HG03378 (cell line): Measurements from ENCODE around the gene RASGRP2.

ENCODE experiments used
- ATAC-seq: cut with Tn5 transposase; IDR thresholded peaks from one replicate; pipeline ENCODE4 v1.9.1; 2021; ENCODE audit warnings: mild to moderate bottlenecking, moderate library complexity; ENCODE audit not compliant: unreplicated experiment

Gene RASGRP2

GRCh38 chr11:64698427-64698826 lies 45.5 kb downstream of the RASGRP2 start:
- no peak for ATAC-seq

GRCh38 chr11:64697663-64698375 lies 46.1 kb downstream of the RASGRP2 start:
- ATAC-seq, result no peak

DNA sequence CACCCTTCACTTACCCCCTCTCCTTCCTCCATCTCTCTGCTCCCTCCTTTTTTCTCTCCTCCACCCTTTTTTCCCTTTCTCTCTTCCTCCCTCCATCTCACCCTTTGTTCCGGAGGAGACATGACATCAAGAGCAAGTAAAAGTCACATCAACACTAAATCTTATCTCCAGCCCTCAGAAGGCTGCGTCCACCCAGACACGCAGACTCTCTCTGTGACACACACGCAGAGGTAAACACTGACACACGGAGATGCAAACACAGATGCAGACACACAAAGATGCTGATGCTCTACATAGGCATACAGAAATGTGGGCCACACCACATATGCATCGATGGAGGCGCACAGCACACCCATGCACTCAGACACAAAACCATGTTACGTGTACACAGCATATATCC lies 47.9 kb downstream of the RASGRP2 start:
- no peak for ATAC-seq

GRCh38 chr11:64695548-64695947 lies 48.4 kb downstream of the RASGRP2 start:
- no peak for ATAC-seq

DNA sequence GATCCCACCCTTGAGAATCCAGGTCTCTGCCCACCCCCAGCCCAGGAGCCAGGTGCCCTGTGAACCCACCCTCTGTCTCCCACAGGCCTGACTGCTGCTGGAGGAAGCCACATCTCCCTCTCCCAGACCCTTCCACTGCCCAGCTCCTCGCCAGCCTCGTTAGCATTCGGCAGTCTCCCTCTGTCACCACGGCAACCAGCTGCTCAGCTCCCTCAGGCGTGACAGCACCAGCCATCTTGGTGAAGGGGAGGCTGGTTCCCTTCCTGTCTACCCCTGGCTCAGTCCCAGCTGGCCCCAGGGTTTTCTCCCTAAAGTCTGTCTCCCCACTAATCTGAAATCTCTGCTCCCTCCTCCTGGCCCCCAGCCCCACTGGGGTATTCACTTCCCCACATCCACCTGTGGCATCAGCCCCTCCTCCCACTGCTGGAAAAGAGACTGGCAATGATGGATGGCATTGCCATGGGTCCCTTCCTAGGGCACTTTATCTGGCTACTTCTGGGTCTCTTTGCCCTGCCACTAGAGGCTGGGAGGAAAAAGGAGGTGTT lies 49.0 kb downstream of the RASGRP2 start:
- no peak for ATAC-seq

DNA sequence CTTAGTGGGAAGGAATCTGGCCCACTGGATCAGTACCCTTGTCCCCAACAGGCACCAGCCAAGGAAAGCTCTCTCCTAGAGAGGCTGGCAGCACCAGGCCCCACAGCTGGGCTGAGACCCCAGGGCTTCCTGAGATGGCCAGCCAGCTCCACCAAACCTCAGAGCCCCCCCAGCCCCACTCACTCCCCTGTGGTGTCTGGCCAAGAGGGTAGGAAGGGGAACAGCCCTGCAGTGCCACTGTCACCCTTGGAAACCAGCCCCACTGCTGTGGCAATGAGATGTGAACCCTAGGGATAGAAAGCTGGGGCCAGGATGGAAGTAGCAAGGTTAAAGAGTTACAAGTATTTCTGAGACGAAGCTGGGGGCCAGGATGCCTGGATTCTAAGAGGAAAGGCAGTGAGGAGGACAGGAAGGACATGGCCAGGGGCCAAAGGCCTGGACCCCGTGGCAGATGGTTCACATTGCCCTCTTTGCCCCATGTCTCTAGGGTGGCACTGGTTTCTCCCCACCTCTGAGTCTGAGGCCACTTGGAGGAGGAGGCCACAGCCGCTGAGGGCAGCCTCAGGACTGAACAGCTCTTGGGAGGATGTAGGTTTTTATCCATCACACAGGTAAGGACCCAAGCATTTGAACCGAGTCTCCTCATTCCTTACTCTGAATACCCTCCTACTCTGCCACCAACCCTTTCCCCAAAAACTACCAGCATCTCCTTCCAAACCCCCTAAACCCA lies 49.8 kb downstream of the RASGRP2 start:
- ATAC-seq, result no peak

DNA sequence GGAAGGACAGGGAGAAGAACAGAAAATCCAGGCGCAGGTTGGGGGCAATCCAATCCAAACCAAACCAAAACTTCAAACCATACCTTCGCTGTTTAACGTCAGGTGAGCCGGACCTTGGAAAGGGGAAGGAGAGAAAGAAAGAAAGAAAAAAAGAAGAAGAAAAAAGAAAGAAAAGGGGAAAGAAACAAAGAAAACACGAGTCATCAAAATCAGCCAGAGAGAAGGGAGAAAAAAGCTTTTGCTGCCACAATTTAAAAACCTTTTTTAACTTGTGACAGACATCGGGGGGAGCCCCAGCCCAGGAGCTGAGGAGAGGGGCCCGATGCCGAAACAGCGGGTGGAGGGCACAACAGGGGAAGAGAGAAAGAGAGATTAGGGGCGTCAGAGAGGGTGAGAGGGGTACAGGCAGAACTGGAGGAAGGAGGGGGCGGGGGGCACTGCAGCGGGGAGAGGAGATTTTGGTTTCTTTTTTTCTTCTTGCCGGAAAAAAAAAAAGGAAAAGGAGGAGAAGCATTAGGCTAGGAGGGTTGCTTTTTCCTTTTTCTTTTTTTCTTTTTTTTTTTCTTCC lies 51.1 kb downstream of the RASGRP2 start:
- no peak for ATAC-seq

DNA sequence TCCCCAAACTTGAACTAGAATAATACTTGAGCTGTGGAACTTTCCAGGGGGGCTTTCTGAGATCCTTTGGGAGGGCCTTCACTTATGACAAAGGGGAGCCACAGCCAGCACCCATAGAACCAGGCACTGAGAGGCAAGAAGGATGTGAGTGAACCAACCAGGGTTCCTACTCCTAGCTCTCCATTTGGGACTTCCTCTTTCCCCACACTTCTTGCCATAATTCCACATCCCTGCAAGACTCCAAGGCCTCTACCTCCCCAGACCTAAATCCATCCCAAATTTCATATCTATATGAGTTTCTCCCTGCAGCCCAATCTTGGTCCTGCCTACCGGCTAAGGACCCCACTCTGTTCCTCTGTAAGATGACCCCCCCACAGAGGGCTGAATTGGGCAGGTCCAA lies 52.4 kb downstream of the RASGRP2 start:
- ATAC-seq, result no peak

DNA sequence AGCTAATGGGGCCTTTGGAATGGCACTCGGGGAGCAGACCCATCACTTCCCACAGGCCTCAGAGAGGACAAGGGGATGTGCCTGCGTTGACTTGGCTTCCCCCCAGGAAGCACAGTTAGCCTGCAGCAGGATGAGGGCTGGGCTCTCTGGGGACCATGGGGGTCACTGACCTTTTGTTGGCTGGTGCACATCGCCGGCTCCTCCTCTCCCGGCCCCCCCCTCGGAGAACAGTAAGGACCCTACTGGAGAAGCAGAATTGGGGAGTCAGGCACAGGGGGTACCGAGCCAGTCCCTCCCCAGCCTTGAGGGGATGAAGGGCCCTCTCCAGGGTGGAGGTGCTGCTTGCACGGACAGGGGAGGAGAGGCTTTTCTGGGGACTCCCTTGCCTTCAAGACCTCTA lies 53.7 kb downstream of the RASGRP2 start:
- no peak for ATAC-seq

DNA sequence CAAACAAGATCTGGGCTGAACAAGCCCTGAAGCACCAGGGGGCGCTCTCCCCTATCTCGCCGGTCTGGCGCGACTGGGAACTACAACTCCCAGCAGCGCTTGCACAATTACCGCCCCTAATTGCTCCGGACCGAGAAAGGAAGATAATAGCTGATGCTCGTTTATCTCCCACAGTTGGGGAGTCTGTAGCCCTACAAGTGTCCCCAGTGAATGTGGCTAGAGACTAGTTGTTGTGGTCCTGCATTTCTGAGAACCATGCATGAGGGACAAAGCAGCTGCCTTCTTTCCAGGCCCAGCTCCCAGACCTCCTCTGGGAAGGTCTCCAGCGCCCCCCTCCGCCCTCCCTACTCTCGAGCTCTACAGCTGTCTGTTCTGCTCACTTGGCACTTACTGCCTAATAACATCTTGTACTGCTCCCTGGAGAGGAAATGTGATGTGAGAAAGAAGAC lies 55.4 kb downstream of the RASGRP2 start:
- ATAC-seq, result no peak

GRCh38 chr11:64687643-64688533 lies 56.1 kb downstream of the RASGRP2 start:
- no peak for ATAC-seq

DNA sequence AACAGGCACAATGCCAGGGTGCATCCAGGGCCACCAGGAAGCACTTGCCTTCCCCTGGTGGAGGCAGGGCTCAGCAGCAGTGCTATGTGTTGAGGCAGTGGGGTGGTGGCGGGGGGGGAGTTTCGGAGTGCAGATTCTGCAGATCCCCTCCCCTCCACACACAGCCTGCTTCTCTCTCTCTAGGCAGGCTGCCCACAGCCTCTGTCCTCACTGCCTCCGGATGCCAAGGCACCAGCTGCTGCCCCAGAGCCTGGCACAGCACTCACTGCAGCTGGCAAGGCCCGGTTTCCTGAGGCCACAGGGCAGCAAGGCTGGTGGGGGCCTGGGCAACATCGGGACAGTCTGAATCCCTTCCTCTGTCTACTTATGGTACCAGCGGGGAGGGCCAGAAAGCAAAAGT lies 56.7 kb downstream of the RASGRP2 start:
- no peak for ATAC-seq

- no peak for ATAC-seq
Observed at GRCh38 chr11:64686466-64687170, 57.3 kb downstream of the RASGRP2 start.

DNA sequence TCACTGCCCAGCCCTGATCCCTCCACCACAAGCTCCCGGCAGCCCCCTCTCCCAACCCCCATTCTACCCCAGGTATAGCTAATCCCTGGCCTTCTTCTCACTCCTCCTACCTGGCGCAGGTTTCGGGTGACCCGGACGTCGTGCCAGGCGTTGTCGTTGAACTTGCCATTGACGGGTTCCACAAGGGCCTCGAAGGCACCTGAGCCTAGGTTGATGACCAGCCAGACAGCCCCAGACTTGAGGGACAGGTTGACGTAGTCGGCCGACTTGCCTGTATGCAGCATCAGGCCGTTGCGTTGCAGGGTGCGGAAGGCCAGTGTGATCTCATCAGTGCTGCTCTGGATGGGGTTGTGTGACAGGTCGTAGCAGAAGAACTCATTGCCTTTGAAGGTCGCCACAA lies 58.4 kb downstream of the RASGRP2 start:
- no peak for ATAC-seq

DNA sequence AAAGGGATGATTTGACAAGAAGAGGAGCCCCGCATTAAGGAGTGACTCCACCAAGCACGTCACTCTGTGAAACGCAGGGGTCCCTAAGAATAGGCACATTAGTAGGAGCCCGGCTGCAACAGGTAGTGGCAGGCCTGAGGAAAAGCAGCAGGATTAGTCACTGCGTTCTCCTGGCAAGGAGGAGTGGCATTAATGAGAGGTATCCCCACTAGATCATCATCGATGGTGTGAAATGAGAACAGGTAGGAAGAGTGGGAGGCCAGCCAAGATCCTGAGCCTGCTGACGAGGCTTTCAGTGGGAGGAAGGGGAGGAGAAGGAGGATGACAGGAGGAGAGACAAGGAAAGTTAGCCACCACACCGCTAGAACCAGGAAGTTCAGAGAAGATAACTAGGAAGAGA lies 59.6 kb downstream of the RASGRP2 start:
- no peak for ATAC-seq

- no peak for ATAC-seq
Observed at GRCh38 chr11:64681171-64681570, 62.8 kb downstream of the RASGRP2 start.

GRCh38 chr11:64679846-64680245 lies 64.1 kb downstream of the RASGRP2 start:
- ATAC-seq, result no peak

- no peak for ATAC-seq
Observed at GRCh38 chr11:64677441-64678023, 66.4 kb downstream of the RASGRP2 start.
